HepG2 (cell line): Measurements from ENCODE around the gene CA4. TPM values are rescaled to one million over a fixed set of nuclear protein-coding genes. Genes with fewer than 3 reads are reported as not detected.

ENCODE experiments used
- AFF4 ChIP-seq: sonication (generic); formaldehyde crosslinking; IDR thresholded peaks from 2 replicates; pipeline ENCODE4 v1.4.0; 2020; ENCODE audit warnings: missing genetic modification reagents
- ARNTL ChIP-seq: sonication (generic); formaldehyde crosslinking; IDR thresholded peaks from 2 replicates; pipeline ENCODE4 v1.4.0; 2020; ENCODE audit warnings: mild to moderate bottlenecking, missing genetic modification reagents
- CBX1 ChIP-seq: IDR thresholded peaks from one replicate; pipeline ENCODE4 v1.6.1; 2016; ENCODE audit warnings: antibody characterized with exemption, low read depth
- CTCF ChIP-seq: sonication (generic); formaldehyde crosslinking; IDR thresholded peaks from 2 replicates; pipeline ENCODE4 v1.5.0; 2020; ENCODE audit warnings: mild to moderate bottlenecking, missing genetic modification reagents, moderate library complexity
- DR1 ChIP-seq: sonication (generic); formaldehyde crosslinking; IDR thresholded peaks from 2 replicates; pipeline ENCODE4 v1.8.0; 2021; ENCODE audit warnings: mild to moderate bottlenecking, missing genetic modification reagents, inconsistent platforms
- EEA1 ChIP-seq: sonication (generic); formaldehyde crosslinking; IDR thresholded peaks from 2 replicates; pipeline ENCODE4 v1.5.1; 2020; ENCODE audit warnings: mild to moderate bottlenecking, missing genetic modification reagents, borderline replicate concordance
- FOXP1 ChIP-seq, 2 experiments: fragments of 450-650 bp in 1 of 2; IDR thresholded peaks; 2 replicates each; pipeline ENCODE4 v1.6.1; 2017 to 2018; ENCODE audit warnings: antibody characterized with exemption in 1 of 2
- GATA4 ChIP-seq: sonication (generic); IDR thresholded peaks from 2 replicates; pipeline ENCODE4 v1.6.1; 2016; ENCODE audit warnings: antibody characterized with exemption, low read depth, borderline replicate concordance
- GTF2F1 ChIP-seq: fragments of 150-350 bp; IDR thresholded peaks from 2 replicates; pipeline ENCODE4 v1.6.1; 2014; ENCODE audit warnings: low read length
- HNRNPLL ChIP-seq: fragments of 200-400 bp; formaldehyde crosslinking; IDR thresholded peaks from 2 replicates; pipeline ENCODE4 v1.6.1; 2017; ENCODE audit warnings: mild to moderate bottlenecking, low read depth, low read length; ENCODE audit not compliant: poor library complexity, severe bottlenecking
- KLF13 ChIP-seq: sonication (generic); formaldehyde crosslinking; IDR thresholded peaks from 2 replicates; pipeline ENCODE4 v1.4.0; 2020; ENCODE audit warnings: mild to moderate bottlenecking, missing genetic modification reagents
- MYNN ChIP-seq: sonication (generic); formaldehyde crosslinking; IDR thresholded peaks from 2 replicates; pipeline ENCODE4 v1.4.0; 2020; ENCODE audit warnings: mild to moderate bottlenecking, low read depth, missing genetic modification reagents
- PRPF4 ChIP-seq: fragments of 200-400 bp; formaldehyde crosslinking; IDR thresholded peaks from 2 replicates; pipeline ENCODE4 v1.6.1; 2016; ENCODE audit warnings: low read length, low read depth; ENCODE audit not compliant: poor library complexity, severe bottlenecking
- SPEN ChIP-seq: sonication (generic); formaldehyde crosslinking; IDR thresholded peaks from 2 replicates; pipeline ENCODE4 v1.5.1; 2020; ENCODE audit warnings: low read depth, mild to moderate bottlenecking, missing genetic modification reagents
- TEAD3 ChIP-seq: optimal IDR thresholded peaks from 2 replicates; pipeline ENCODE3; 2016; ENCODE audit warnings: borderline replicate concordance
- TOPORS ChIP-seq: sonication (generic); formaldehyde crosslinking; IDR thresholded peaks from 2 replicates; pipeline ENCODE4 v1.8.0; 2023; ENCODE audit warnings: mild to moderate bottlenecking, missing genetic modification reagents
- ZFP82 ChIP-seq: sonication (generic); formaldehyde crosslinking; IDR thresholded peaks from 2 replicates; pipeline ENCODE4 v1.5.1; 2020; ENCODE audit warnings: mild to moderate bottlenecking, missing genetic modification reagents, borderline replicate concordance
- ZNF275 ChIP-seq: sonication (generic); formaldehyde crosslinking; IDR thresholded peaks from 2 replicates; pipeline ENCODE4 v1.8.0; 2022; ENCODE audit warnings: missing genetic modification reagents, mild to moderate bottlenecking, inconsistent platforms, borderline replicate concordance
- ZNF556 ChIP-seq: sonication (generic); formaldehyde crosslinking; IDR thresholded peaks from 2 replicates; pipeline ENCODE4 v1.4.0; 2020; ENCODE audit warnings: mild to moderate bottlenecking, missing genetic modification reagents, borderline replicate concordance
- ZNF570 ChIP-seq: sonication (generic); formaldehyde crosslinking; IDR thresholded peaks from 2 replicates; pipeline ENCODE4 v1.4.0; 2020; ENCODE audit warnings: mild to moderate bottlenecking, missing genetic modification reagents, borderline replicate concordance
- ZNF577 ChIP-seq: sonication (generic); formaldehyde crosslinking; IDR thresholded peaks from 2 replicates; pipeline ENCODE4 v1.4.0; 2020; ENCODE audit warnings: mild to moderate bottlenecking, low read depth, missing genetic modification reagents, borderline replicate concordance
- ZNF674 ChIP-seq: sonication (generic); formaldehyde crosslinking; IDR thresholded peaks from 2 replicates; pipeline ENCODE4 v1.5.0; 2020; ENCODE audit warnings: low read depth, mild to moderate bottlenecking, missing genetic modification reagents
- ZNF678 ChIP-seq: sonication (generic); formaldehyde crosslinking; IDR thresholded peaks from 2 replicates; pipeline ENCODE4 v1.4.0; 2020; ENCODE audit warnings: mild to moderate bottlenecking, missing genetic modification reagents
- polyA plus RNA-seq, 8 experiments: library from polyadenylated mRNA; depleted of rRNA in 3 of 8; stranded (reverse) in 7 of 8; unstranded in 1 of 8; fragments of >200 nt; fragmentation: Illumina TruSeq in 4 of 8; extraction: Trizol in 4 of 8; gene quantifications; 2 replicates each; pipeline versions ENCODE4 v1.2.1 to v1.2.3, GENCODE V29; 2011 to 2016; ENCODE audit warnings: low read depth in 4 of 8, missing spikeins in 1 of 8, mixed read lengths in 1 of 8; ENCODE audit not compliant: insufficient read depth in 1 of 8
- total RNA-seq, 5 experiments: library from RNA; depleted of rRNA; stranded (reverse); fragments of >200 nt; fragmentation: Illumina TruSeq; extraction: Trizol; gene quantifications; 2 replicates each; pipeline ENCODE4 v1.2.3, GENCODE V29; 2016; ENCODE audit warnings: low read depth in 1 of 5

Gene CA4
- total and polyA plus RNA-seq, 2 of the 13 experiments (the other 11 are each of a cell fraction or from before 2014, with no cell fraction given): not detected

- no peak for TF ChIP-seq ZNF674 (CRISPR knock-in tag)
- no peak for TF ChIP-seq ZNF570
- TF ChIP-seq CBX1: no peak
- TF ChIP-seq ZFP82 (CRISPR knock-in tag): 0 out of 2 replicates have a peak, but pooled peaks have one; percentile 58
- peak; percentile 78; the same call in 1 of the 2 replicates for TF ChIP-seq DR1 (CRISPR knock-in tag)
- TF ChIP-seq TOPORS: peak; percentile 94
- no peak for TF ChIP-seq GATA4
- TF ChIP-seq HNRNPLL: peak; percentile 74
- TF ChIP-seq AFF4: no peak
- peak; percentile 31; the same call in 1 of the 2 replicates for TF ChIP-seq MYNN (CRISPR knock-in tag)
- no peak for TF ChIP-seq SPEN (CRISPR knock-in tag)
- no peak for TF ChIP-seq FOXP1 (IDR thresholded peaks at IDR 0.05)
- no peak for TF ChIP-seq FOXP1 (CRISPR knock-in tag; IDR thresholded peaks at IDR 0.05)
- peak; percentile 51; the same call in 1 of the 2 replicates for TF ChIP-seq ZNF556 (CRISPR knock-in tag)
- no peak for TF ChIP-seq ZNF577 (CRISPR knock-in tag)
- peak; percentile 57; the same call in 1 of the 2 replicates for TF ChIP-seq ZNF678 (CRISPR knock-in tag)
- TF ChIP-seq KLF13: no peak; the same call in 1 of the 2 replicates
- TF ChIP-seq ARNTL (CRISPR knock-in tag): peak; percentile 46; the same call in 1 of the 2 replicates
- TF ChIP-seq PRPF4: no peak
- TF ChIP-seq GTF2F1: no peak
- 0 out of 2 replicates have a peak, but pooled peaks have one; percentile 16 for TF ChIP-seq CTCF (CRISPR knock-in tag)
- peak; percentile 34 for TF ChIP-seq TEAD3 (CRISPR knock-in tag)
- TF ChIP-seq EEA1 (CRISPR knock-in tag): no peak
- TF ChIP-seq ZNF275 (CRISPR knock-in tag): no peak
Observed at GRCh38 chr17:60135151-60135950, 14.4 kb upstream of the CA4 start (continued).
